ENCODE data around the gene RPEL1. TPM values are rescaled to one million over a fixed set of nuclear protein-coding genes. Genes with fewer than 3 reads are reported as not detected.
A peak's percentile ranks its signal among the peaks of the same experiment; 100 is the strongest.

RPEL1 gene
- total and polyA plus RNA-seq, 7 donors: 0.01 TPM; not detected in 6

- no peak overlapping the region for H3K4me3 ChIP-seq
- DNase-seq: peak in 1 of 2 donors; percentile 23
- WGBS, 3 donors: 29 to 33% (median 31%) methylated on average over 11 of the region's 11 CpGs
- peaks cover 0 to 16% (median 0%) of the 10 kb centered on the region in 3 donors for H3K27me3 ChIP-seq (ENCODE audit: insufficient read depth in 3 of 3, low read length in 2 of 3)
- H3K36me3 ChIP-seq (ENCODE audit: insufficient read depth in 1 of 2, low read depth in 1 of 2): no peaks in the 10 kb centered on the region
- ATAC-seq: no peak
- no peaks in the 10 kb centered on the region for H3K9me3 ChIP-seq
- H3K4me1 ChIP-seq: no peaks in the 10 kb centered on the region
- H3K27ac ChIP-seq: no peak overlapping the region
- intact Hi-C loops (cut with DNase I): no loop called here
- no peak for TF ChIP-seq CTCF (IDR thresholded peaks at IDR 0.05)
These were observed 20.1 kb downstream of the RPEL1 start for GRCh38 chr10:103265717-103266329.

GRCh38 chr10:103273041-103273441 lies 27.4 kb downstream of the RPEL1 start:
- TF ChIP-seq CTCF (IDR thresholded peaks at IDR 0.05): no peak
- no peaks in the 10 kb centered on the region for H3K36me3 ChIP-seq (ENCODE audit: insufficient read depth in 1 of 2, low read depth in 1 of 2)
- WGBS, 3 donors: 11 to 22% (median 21%) methylated on average over 4 of the region's 4 CpGs
- peak; percentile 80 to 97 (median 86) for ATAC-seq
- H3K27me3 ChIP-seq (ENCODE audit: insufficient read depth in 3 of 3, low read length in 2 of 3): peaks cover 3 to 32% (median 21%) of the 10 kb centered on the region in 3 donors
- peaks cover 8% of the 10 kb centered on the region for H3K4me1 ChIP-seq
- no peak overlapping the region for H3K4me3 ChIP-seq
- no peak overlapping the region for H3K27ac ChIP-seq
- peak; percentile 47 to 58 for DNase-seq
- intact Hi-C loops (cut with DNase I): no loop called here
- no peaks in the 10 kb centered on the region for H3K9me3 ChIP-seq

- Histone ChIP-seq H3K9me3 (no peaks in the 10 kb centered on the region), H3K27ac (no peak overlapping the region), H3K4me3 (peak overlapping the region; percentile 49), H3K36me3 (ENCODE audit: insufficient read depth in 1 of 2, low read depth in 1 of 2) (no peaks in the 10 kb centered on the region), H3K27me3 (ENCODE audit: insufficient read depth in 3 of 3, low read length in 2 of 3) (peaks cover 5 to 60% (median 23%) of the 10 kb centered on the region in 3 donors), H3K4me1 (peaks cover 8% of the 10 kb centered on the region)
- 7 to 11% (median 10%) methylated on average over 21 of the region's 21 CpGs for WGBS, 3 donors
- intact Hi-C loops (cut with DNase I): no loop called here
- ATAC-seq (no peak), DNase-seq (no peak)
- no peak for TF ChIP-seq CTCF (IDR thresholded peaks at IDR 0.05)
These were observed 30.7 kb downstream of the RPEL1 start for GRCh38 chr10:103276251-103276895.

- Histone ChIP-seq H3K27me3 (ENCODE audit: insufficient read depth in 3 of 3, low read length in 2 of 3) (peaks cover 5 to 66% (median 26%) of the 10 kb centered on the region in 3 donors), H3K36me3 (ENCODE audit: insufficient read depth in 1 of 2, low read depth in 1 of 2) (no peaks in the 10 kb centered on the region), H3K9me3 (no peaks in the 10 kb centered on the region), H3K4me3 (peak within 1 kb of the TSS; percentile 49), H3K27ac (no peak within 1 kb of the TSS), H3K4me1 (peaks cover 8% of the 10 kb centered on the region)
- 0 to 1% (median 1%) methylated on average over 79 to 105 of the region's 105 CpGs for WGBS, 3 donors
- ATAC-seq (peak in 1 of 4 donors; percentile 8), DNase-seq (no peak)
- intact Hi-C loops (cut with DNase I): no loop called here
- no peak for TF ChIP-seq CTCF (IDR thresholded peaks at IDR 0.05)
These were observed 31.4 kb downstream of the RPEL1 start, which contains the start of gene INA for GRCh38 chr10:103276896-103277712. INA (plus strand) TSS chr10:103277138; CDS start chr10:103277212, 74 bp downstream.
